ENCODE results near the gene CCT3. TPM values are rescaled to one million over a fixed set of nuclear protein-coding genes. Genes with fewer than 3 reads are reported as not detected.

The CCT3 gene
- polyA plus RNA-seq, 1 of the 3 experiments (the other 2 are of a cell fraction): 295 TPM

DNA sequence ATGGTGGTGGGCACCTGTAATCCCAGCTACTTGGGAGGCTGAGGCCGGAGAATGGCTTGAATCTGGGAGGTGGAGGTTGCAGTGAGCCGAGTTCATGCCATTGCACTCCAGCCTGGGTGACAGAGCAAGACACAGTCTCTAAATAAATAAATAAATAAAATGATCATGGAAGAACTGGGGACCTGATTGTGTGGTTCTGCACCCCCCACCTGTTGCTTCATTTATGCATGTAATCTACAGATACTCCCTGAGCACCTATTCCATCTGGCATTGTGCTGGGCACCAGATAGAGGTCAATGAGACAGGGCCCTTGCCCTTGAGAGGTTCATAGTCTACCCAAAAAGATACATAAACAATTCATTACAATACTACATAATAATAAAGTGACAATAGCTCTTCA is 19.9 kb upstream of the CCT3 start:
- 53% methylated on average over 2 of the region's 2 CpGs for WGBS (ENCODE audit: low lambda C conversion rate)
- no peaks in the 10 kb centered on the region for H3K9me3 ChIP-seq
- H3K27me3 ChIP-seq (ENCODE audit: insufficient read depth): peaks cover 5% of the 10 kb centered on the region; the same call in 1 of the 2 replicates
- DNase-seq: no peak
- ChIA-PET POLR2A (no interaction called here), CTCF (interaction anchor here (0.8 to 2.4 kb wide), 4 partner anchors 13 to 87 kb away, joined by 5 to 21 read pairs (median 13); no protein-coding TSS in a partner anchor)
- no peaks in the 10 kb centered on the region for H3F3A ChIP-seq (replicated peaks; ENCODE audit: insufficient read depth)
- H2AFZ ChIP-seq (ENCODE audit: low read depth): no peak overlapping the region
- H3K79me2 ChIP-seq (ENCODE audit: insufficient read depth): no peaks in the 10 kb centered on the region
- TF ChIP-seq FOSL2 (IDR thresholded peaks at IDR 0.05; ENCODE audit: borderline replicate concordance, low read depth): no peak
- TF ChIP-seq NFIC (IDR thresholded peaks at IDR 0.05; ENCODE audit: borderline replicate concordance): no peak
- no peak for TF ChIP-seq TCF12 (IDR thresholded peaks at IDR 0.05)
- no peak for TF ChIP-seq RXRA (IDR thresholded peaks at IDR 0.05; ENCODE audit: borderline replicate concordance, low read depth)
- TF ChIP-seq, protein P1, sequence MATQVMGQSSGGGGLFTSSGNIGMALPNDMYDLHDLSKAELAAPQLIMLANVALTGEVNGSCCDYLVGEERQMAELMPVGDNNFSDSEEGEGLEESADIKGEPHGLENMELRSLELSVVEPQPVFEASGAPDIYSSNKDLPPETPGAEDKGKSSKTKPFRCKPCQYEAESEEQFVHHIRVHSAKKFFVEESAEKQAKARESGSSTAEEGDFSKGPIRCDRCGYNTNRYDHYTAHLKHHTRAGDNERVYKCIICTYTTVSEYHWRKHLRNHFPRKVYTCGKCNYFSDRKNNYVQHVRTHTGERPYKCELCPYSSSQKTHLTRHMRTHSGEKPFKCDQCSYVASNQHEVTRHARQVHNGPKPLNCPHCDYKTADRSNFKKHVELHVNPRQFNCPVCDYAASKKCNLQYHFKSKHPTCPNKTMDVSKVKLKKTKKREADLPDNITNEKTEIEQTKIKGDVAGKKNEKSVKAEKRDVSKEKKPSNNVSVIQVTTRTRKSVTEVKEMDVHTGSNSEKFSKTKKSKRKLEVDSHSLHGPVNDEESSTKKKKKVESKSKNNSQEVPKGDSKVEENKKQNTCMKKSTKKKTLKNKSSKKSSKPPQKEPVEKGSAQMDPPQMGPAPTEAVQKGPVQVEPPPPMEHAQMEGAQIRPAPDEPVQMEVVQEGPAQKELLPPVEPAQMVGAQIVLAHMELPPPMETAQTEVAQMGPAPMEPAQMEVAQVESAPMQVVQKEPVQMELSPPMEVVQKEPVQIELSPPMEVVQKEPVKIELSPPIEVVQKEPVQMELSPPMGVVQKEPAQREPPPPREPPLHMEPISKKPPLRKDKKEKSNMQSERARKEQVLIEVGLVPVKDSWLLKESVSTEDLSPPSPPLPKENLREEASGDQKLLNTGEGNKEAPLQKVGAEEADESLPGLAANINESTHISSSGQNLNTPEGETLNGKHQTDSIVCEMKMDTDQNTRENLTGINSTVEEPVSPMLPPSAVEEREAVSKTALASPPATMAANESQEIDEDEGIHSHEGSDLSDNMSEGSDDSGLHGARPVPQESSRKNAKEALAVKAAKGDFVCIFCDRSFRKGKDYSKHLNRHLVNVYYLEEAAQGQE (IDR thresholded peaks at IDR 0.05; ENCODE audit: low read depth, low read length): no peak
- TF ChIP-seq, protein P2, sequence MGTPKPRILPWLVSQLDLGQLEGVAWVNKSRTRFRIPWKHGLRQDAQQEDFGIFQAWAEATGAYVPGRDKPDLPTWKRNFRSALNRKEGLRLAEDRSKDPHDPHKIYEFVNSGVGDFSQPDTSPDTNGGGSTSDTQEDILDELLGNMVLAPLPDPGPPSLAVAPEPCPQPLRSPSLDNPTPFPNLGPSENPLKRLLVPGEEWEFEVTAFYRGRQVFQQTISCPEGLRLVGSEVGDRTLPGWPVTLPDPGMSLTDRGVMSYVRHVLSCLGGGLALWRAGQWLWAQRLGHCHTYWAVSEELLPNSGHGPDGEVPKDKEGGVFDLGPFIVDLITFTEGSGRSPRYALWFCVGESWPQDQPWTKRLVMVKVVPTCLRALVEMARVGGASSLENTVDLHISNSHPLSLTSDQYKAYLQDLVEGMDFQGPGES (IDR thresholded peaks at IDR 0.05; ENCODE audit: low read depth, low read length): no peak
- no peak for TF ChIP-seq MEF2A (IDR thresholded peaks at IDR 0.05; ENCODE audit: borderline replicate concordance, low read depth)
- no peak overlapping the region for H3K4me2 ChIP-seq
- no peak overlapping the region for H3K27ac ChIP-seq (ENCODE audit: low read depth in 2 of 2, low read length in 1 of 2)
- H3K9me2 ChIP-seq: no peaks in the 10 kb centered on the region
- H3K4me3 ChIP-seq (ENCODE audit: low read depth in 2 of 2, low read length in 1 of 2): no peak overlapping the region
- H3K36me3 ChIP-seq (replicated peaks in 1 of 2; ENCODE audit: control insufficient read depth in 1 of 2, insufficient read depth in 2 of 2, low read length in 1 of 2): no peaks in the 10 kb centered on the region
- H3K4me1 ChIP-seq (ENCODE audit: control insufficient read depth in 1 of 2, insufficient read depth in 2 of 2, low read depth in 1 of 2, low read length in 1 of 2): no peaks in the 10 kb centered on the region; a peak in 1 of 4 replicates
- no peak overlapping the region for H3K9ac ChIP-seq
- H4K20me1 ChIP-seq (ENCODE audit: insufficient read depth): no peaks in the 10 kb centered on the region

DNA sequence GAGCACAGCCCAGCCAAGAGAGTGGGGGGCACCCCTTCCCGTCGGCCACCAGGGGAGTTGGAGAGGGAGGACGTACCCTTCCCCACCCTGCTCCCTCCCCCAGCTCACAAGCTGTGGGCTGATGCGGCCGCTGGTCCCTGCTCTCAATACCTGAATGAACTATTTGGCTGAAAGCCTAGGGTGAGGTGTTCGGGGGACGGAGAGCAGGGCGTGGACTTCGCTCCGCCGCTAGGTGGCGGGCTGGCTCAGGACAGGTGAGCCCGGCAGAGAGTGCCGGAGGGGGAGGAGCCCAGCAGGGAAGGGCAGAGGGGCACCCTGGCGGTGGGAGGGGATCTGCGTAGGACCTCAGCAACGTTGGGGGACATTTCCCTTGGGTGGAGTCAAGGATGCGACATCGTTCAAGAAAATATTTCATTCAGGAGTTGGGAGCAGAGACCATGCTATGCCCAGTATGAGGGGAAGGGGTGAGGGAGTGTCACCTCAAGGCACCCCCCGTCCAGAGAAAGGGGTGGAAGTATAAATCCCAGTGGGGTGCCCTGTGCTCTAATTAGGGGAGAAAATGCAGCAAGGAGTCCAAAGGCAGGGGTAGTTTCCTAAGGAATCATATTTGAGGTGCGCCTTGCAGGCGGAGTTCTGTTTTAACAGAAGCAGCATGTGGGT is 18.9 kb upstream of the CCT3 start:
- CTCF ChIA-PET: interaction anchor here (0.6 kb wide), 1 partner anchor 29 kb away, joined by 3 read pairs; no protein-coding TSS in a partner anchor

More for the DNA sequence above, 18.9 kb upstream of the CCT3 start:
- H3K4me1 ChIP-seq (ENCODE audit: control insufficient read depth in 1 of 2, insufficient read depth in 2 of 2, low read depth in 1 of 2, low read length in 1 of 2): no peaks in the 10 kb centered on the region; a peak in 1 of 4 replicates
- 71% methylated on average over 22 of the region's 22 CpGs for WGBS (ENCODE audit: low lambda C conversion rate)
- DNase-seq: no peak
- H2AFZ ChIP-seq (ENCODE audit: low read depth): no peak overlapping the region
- H3F3A ChIP-seq (replicated peaks; ENCODE audit: insufficient read depth): no peaks in the 10 kb centered on the region
- H3K4me2 ChIP-seq: no peak overlapping the region
- POLR2A ChIA-PET: no interaction called here
- H3K9me2 ChIP-seq: no peaks in the 10 kb centered on the region
- no peak for TF ChIP-seq RCOR1 (IDR thresholded peaks at IDR 0.05; ENCODE audit: low read length)
- TF ChIP-seq TAF1 (IDR thresholded peaks at IDR 0.05; ENCODE audit: borderline replicate concordance, low read depth, low read length): no peak
- TF ChIP-seq GATA2 (CRISPR knock-in tag; IDR thresholded peaks at IDR 0.05): no peak
- TF ChIP-seq, protein P3, sequence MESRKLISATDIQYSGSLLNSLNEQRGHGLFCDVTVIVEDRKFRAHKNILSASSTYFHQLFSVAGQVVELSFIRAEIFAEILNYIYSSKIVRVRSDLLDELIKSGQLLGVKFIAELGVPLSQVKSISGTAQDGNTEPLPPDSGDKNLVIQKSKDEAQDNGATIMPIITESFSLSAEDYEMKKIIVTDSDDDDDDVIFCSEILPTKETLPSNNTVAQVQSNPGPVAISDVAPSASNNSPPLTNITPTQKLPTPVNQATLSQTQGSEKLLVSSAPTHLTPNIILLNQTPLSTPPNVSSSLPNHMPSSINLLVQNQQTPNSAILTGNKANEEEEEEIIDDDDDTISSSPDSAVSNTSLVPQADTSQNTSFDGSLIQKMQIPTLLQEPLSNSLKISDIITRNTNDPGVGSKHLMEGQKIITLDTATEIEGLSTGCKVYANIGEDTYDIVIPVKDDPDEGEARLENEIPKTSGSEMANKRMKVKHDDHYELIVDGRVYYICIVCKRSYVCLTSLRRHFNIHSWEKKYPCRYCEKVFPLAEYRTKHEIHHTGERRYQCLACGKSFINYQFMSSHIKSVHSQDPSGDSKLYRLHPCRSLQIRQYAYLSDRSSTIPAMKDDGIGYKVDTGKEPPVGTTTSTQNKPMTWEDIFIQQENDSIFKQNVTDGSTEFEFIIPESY (IDR thresholded peaks at IDR 0.05; ENCODE audit: borderline replicate concordance, low read depth): no peak
- TF ChIP-seq MEF2A (IDR thresholded peaks at IDR 0.05; ENCODE audit: borderline replicate concordance, low read depth): no peak
- TF ChIP-seq SMC3 (IDR thresholded peaks at IDR 0.05; ENCODE audit: low read depth, low read length): no peak
- TF ChIP-seq, protein P4, sequence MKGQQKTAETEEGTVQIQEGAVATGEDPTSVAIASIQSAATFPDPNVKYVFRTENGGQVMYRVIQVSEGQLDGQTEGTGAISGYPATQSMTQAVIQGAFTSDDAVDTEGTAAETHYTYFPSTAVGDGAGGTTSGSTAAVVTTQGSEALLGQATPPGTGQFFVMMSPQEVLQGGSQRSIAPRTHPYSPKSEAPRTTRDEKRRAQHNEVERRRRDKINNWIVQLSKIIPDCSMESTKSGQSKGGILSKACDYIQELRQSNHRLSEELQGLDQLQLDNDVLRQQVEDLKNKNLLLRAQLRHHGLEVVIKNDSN (IDR thresholded peaks at IDR 0.05; ENCODE audit: borderline replicate concordance, low read depth): no peak
- H3K79me2 ChIP-seq (ENCODE audit: insufficient read depth): no peaks in the 10 kb centered on the region
- no peaks in the 10 kb centered on the region for H3K9me3 ChIP-seq
- H3K4me3 ChIP-seq (ENCODE audit: low read depth in 2 of 2, low read length in 1 of 2): no peak overlapping the region; a peak in 1 of 4 replicates
- H3K27me3 ChIP-seq (ENCODE audit: insufficient read depth): peaks cover 5% of the 10 kb centered on the region; the same call in 1 of the 2 replicates
- H4K20me1 ChIP-seq (ENCODE audit: insufficient read depth): no peaks in the 10 kb centered on the region
- no peak overlapping the region for H3K27ac ChIP-seq (ENCODE audit: low read depth in 2 of 2, low read length in 1 of 2)
- no peaks in the 10 kb centered on the region for H3K36me3 ChIP-seq (replicated peaks in 1 of 2; ENCODE audit: control insufficient read depth in 1 of 2, insufficient read depth in 2 of 2, low read length in 1 of 2)
- H3K9ac ChIP-seq: no peak overlapping the region
